Rectal smooth muscle tissue (tissue), 1 donor: ENCODE data around the gene TOM1.

Experiments used
- H3K27ac ChIP-seq: one replicate; pipeline ENCODE4 v1.7.0; 2013; ENCODE audit warnings: low read depth, low read length, inconsistent platforms
- H3K27me3 ChIP-seq: one replicate; pipeline ENCODE4 v1.7.0; 2013; ENCODE audit warnings: low read length; ENCODE audit not compliant: control insufficient read depth, insufficient read depth
- H3K36me3 ChIP-seq: one replicate; pipeline ENCODE4 v1.7.0; 2013; ENCODE audit warnings: low read length; ENCODE audit not compliant: control insufficient read depth, insufficient read depth
- H3K4me1 ChIP-seq: one replicate; pipeline ENCODE4 v1.7.0; 2013; ENCODE audit warnings: low read length; ENCODE audit not compliant: control insufficient read depth, insufficient read depth
- H3K4me3 ChIP-seq: one replicate; pipeline ENCODE4 v1.7.0; 2013; ENCODE audit warnings: low read length
- H3K9ac ChIP-seq: one replicate; pipeline ENCODE4 v1.7.0; 2013; ENCODE audit warnings: low read length

Gene TOM1

GRCh38 chr22:35276019-35276418 lies 23.7 kb upstream of the TOM1 start:
- no peak overlapping the region for H3K4me3 ChIP-seq
- H3K4me1 ChIP-seq, result no peaks in the 10 kb centered on the region
- no peaks in the 10 kb centered on the region for H3K27me3 ChIP-seq
- no peak overlapping the region for H3K27ac ChIP-seq
- no peak overlapping the region for H3K9ac ChIP-seq
- H3K36me3 ChIP-seq, result peaks cover 9% of the 10 kb centered on the region

GRCh38 chr22:35288116-35288515 lies 11.6 kb upstream of the TOM1 start:
- Histone ChIP-seq H3K27me3 (no peaks in the 10 kb centered on the region), H3K4me3 (no peak overlapping the region), H3K36me3 (peaks cover 23% of the 10 kb centered on the region), H3K27ac (no peak overlapping the region), H3K9ac (no peak overlapping the region), H3K4me1 (no peaks in the 10 kb centered on the region)

- H3K4me1 ChIP-seq, result no peaks in the 10 kb centered on the region
- H3K27ac ChIP-seq, result peak overlapping the region; percentile 62
- H3K36me3 ChIP-seq, result peaks cover 10% of the 10 kb centered on the region
- H3K9ac ChIP-seq, result no peak overlapping the region
- no peaks in the 10 kb centered on the region for H3K27me3 ChIP-seq
- no peak overlapping the region for H3K4me3 ChIP-seq
These were observed 6.9 kb upstream of the TOM1 start for GRCh38 chr22:35292786-35293185.

GRCh38 chr22:35296051-35296450 lies 3.6 kb upstream of the TOM1 start:
- no peak overlapping the region for H3K27ac ChIP-seq
- H3K4me1 ChIP-seq, result peaks cover 8% of the 10 kb centered on the region
- H3K9ac ChIP-seq, result no peak overlapping the region
- H3K36me3 ChIP-seq, result peaks cover 5% of the 10 kb centered on the region
- H3K27me3 ChIP-seq, result no peaks in the 10 kb centered on the region
- no peak overlapping the region for H3K4me3 ChIP-seq

- Histone ChIP-seq H3K36me3 (no peaks in the 10 kb centered on the region), H3K9ac (peak overlapping the region; percentile 90), H3K4me3 (peak overlapping the region; percentile 97), H3K4me1 (peaks cover 8% of the 10 kb centered on the region), H3K27me3 (no peaks in the 10 kb centered on the region), H3K27ac (peak overlapping the region; percentile 99)
These were observed 449 bp upstream of the TOM1 start for GRCh38 chr22:35299217-35299672.

GRCh38 chr22:35301372-35301874 lies 1.7 kb downstream of the TOM1 start:
- H3K36me3 ChIP-seq, result no peaks in the 10 kb centered on the region
- peaks cover 8% of the 10 kb centered on the region for H3K4me1 ChIP-seq
- no peaks in the 10 kb centered on the region for H3K27me3 ChIP-seq
- H3K27ac ChIP-seq, result no peak overlapping the region
- no peak overlapping the region for H3K9ac ChIP-seq
- peak overlapping the region; percentile 26 for H3K4me3 ChIP-seq

- no peak overlapping the region for H3K27ac ChIP-seq
- H3K4me1 ChIP-seq, result peaks cover 8% of the 10 kb centered on the region
- no peak overlapping the region for H3K9ac ChIP-seq
- H3K36me3 ChIP-seq, result no peaks in the 10 kb centered on the region
- H3K4me3 ChIP-seq, result no peak overlapping the region
- no peaks in the 10 kb centered on the region for H3K27me3 ChIP-seq
These were observed 3.4 kb downstream of the TOM1 start for GRCh38 chr22:35303029-35303624.

- H3K27ac ChIP-seq, result no peak overlapping the region
- no peaks in the 10 kb centered on the region for H3K27me3 ChIP-seq
- no peaks in the 10 kb centered on the region for H3K4me1 ChIP-seq
- no peak overlapping the region for H3K4me3 ChIP-seq
- no peak overlapping the region for H3K9ac ChIP-seq
- H3K36me3 ChIP-seq, result no peaks in the 10 kb centered on the region
These were observed 5.9 kb downstream of the TOM1 start for GRCh38 chr22:35305525-35306070.

GRCh38 chr22:35306350-35306967 lies 6.8 kb downstream of the TOM1 start:
- H3K27ac ChIP-seq, result no peak overlapping the region
- no peak overlapping the region for H3K4me3 ChIP-seq
- H3K27me3 ChIP-seq, result no peaks in the 10 kb centered on the region
- no peaks in the 10 kb centered on the region for H3K36me3 ChIP-seq
- H3K4me1 ChIP-seq, result no peaks in the 10 kb centered on the region
- H3K9ac ChIP-seq, result no peak overlapping the region

- Histone ChIP-seq H3K9ac (no peak overlapping the region), H3K4me1 (no peaks in the 10 kb centered on the region), H3K27me3 (no peaks in the 10 kb centered on the region), H3K4me3 (no peak overlapping the region), H3K36me3 (no peaks in the 10 kb centered on the region), H3K27ac (no peak overlapping the region)
These were observed 7.7 kb downstream of the TOM1 start for GRCh38 chr22:35307372-35307771.

GRCh38 chr22:35307892-35308291 lies 8.2 kb downstream of the TOM1 start:
- Histone ChIP-seq H3K4me1 (no peaks in the 10 kb centered on the region), H3K27ac (no peak overlapping the region), H3K36me3 (no peaks in the 10 kb centered on the region), H3K4me3 (no peak overlapping the region), H3K9ac (no peak overlapping the region), H3K27me3 (no peaks in the 10 kb centered on the region)

GRCh38 chr22:35308480-35309021 lies 8.9 kb downstream of the TOM1 start:
- no peak overlapping the region for H3K27ac ChIP-seq
- peaks cover 5% of the 10 kb centered on the region for H3K4me1 ChIP-seq
- H3K9ac ChIP-seq, result no peak overlapping the region
- H3K27me3 ChIP-seq, result no peaks in the 10 kb centered on the region
- no peak overlapping the region for H3K4me3 ChIP-seq
- H3K36me3 ChIP-seq, result no peaks in the 10 kb centered on the region
